Dedifferentiated amniotic fluid mesenchymal stem cell (primary cell): ENCODE results near the gene YIPF2.
A peak's percentile ranks its signal among the peaks of the same experiment; 100 is the strongest.
"Not testable (repeated sequence)": the region's sequence is repeated elsewhere in the genome, so short reads cannot be mapped to it uniquely, and the experiment has no call there.

Experiments
- DNase-seq: peaks from one replicate; pipeline ENCODE4 v3.0.0-alpha.2; 2016; ENCODE audit errors: extremely low spot score

The YIPF2 gene

GRCh38 chr19:10941649-10942048 is 13.2 kb upstream of the YIPF2 start:
- DNase-seq: not testable (repeated sequence)

DNA sequence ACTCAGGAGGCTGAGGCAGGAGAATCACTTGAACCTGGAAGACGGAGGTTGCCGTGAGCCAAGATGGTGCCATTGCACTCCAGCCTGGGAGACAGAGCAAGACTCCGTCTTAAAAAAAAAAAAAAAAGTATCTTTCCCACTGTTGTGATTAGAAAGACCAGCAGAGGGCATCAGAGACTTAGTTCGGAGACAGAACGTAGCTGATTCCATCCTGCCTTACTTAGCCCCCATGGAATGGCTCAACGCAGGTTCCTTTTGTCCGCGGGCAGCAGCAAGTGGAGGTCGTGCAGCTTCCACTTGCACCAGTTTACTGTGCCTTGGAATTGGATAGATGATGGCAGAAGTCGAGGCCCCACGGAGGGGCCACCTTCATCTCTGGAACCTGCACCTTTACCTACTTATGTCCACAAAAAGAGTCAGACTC is 8.2 kb upstream of the YIPF2 start:
- DNase-seq: peak; percentile 81

- DNase-seq: no peak
Observed at GRCh38 chr19:10935371-10936059, 7.1 kb upstream of the YIPF2 start.

GRCh38 chr19:10929402-10929794 is 959 bp upstream of the YIPF2 start:
- no peak for DNase-seq

DNA sequence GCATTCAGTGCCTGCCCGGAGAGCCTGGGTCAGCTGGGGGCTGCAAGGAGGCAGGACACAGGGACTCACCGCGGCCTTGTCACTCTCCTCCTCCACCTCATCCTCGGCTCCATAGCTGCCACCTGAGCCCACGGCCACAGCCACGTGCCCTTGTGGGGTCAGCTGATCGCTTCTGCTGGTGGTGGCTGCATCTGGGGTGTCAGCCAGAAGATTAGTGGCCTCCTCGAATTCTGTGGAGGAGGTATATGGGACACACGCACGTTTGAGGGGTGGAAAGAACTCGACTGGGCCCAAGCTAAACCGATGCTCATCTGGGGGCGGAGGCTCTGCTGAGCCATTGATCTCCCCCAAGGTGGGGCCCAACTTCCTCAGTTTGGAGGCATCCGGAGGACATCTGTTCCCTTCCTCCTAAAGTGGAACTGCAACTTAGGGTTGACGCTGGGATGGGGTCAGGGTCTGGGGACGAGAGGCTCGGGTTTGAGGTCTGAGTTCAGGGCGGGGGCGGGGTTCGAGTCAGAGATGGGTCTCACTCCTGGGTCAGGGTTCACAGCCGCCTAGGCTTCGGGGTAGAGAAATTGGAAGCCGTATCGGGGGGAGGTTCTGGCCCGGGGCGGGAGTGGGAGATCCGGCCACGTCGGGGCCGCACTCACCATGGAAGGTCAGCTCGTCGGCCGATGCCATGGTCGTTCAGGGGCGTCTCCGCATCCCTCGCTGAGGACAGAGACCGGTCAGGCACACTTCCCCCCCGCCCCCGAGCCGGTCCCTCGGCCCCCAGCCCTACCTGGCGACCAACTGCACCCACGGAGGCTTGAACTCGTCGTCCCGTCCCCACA is 493 bp downstream of the YIPF2 start:
- DNase-seq: no peak

- no peak for DNase-seq
Observed at GRCh38 chr19:10924597-10924996, 3.8 kb downstream of the YIPF2 start.

DNA sequence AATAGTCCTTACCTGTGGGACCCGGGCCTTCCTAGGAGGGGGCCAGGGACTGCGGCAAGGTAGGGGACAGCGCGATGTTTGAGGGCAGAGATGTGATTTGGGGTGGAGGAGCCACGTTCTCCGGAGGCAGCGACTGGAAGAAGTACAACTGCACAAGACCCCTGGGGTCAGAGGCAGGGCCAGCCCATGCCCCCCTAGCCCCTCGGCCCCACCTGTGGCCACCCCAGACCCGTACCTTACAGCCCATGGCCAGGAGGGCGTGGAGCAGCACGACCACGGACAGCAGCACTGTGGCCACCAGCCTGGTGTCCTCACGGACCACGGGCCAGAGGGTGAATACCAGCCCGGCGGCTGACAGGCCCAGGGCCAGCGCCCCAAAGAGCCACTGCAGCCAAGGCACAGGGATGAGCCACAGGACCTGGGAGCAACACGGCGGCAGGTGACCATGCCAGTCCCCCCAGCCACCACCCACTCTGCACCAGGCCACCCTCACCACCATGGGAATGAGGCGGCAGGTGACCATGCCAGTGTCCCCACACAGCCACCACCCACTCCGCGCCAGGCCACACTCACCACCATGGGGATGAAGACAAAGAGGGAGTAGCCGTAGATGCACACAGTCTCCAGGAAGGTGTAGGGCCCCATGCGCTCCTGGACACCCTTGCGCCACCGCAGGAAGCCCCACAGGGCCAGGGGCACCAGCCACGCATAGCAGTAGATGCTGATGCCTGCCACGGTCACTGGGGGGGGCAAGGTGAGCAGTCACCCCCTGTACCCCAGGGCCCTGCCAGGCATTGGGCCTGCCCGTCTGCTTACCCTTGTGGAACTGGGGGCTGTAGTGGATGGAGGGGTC is 5.0 kb downstream of the YIPF2 start:
- DNase-seq: no peak

- no peak for DNase-seq
Observed at GRCh38 chr19:10922638-10923014, 5.8 kb downstream of the YIPF2 start.

- DNase-seq: no peak
Observed at GRCh38 chr19:10921910-10922637, 6.4 kb downstream of the YIPF2 start.

- no peak for DNase-seq
Observed at GRCh38 chr19:10921199-10921909, 7.1 kb downstream of the YIPF2 start.

- DNase-seq: no peak
Observed at GRCh38 chr19:10920781-10921180, 7.7 kb downstream of the YIPF2 start.

DNA sequence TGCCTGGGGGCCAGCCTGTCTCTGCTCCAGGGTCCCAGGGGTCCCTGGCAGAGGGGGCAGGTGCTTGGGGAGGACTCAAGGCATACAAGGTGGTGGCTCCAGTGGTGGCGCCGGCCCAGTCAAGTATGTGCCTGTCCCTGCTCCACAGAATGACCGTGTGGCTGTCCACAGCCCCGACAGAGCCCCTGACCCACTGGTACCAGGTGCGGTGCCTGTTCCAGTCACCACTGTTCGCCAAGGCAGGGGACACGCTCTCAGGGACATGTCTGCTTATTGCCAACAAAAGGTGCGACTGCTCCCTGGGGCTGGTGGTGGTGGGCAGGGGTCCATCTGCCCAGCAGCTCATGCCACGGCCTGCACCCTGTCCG is 8.2 kb downstream of the YIPF2 start:
- DNase-seq: no peak

DNA sequence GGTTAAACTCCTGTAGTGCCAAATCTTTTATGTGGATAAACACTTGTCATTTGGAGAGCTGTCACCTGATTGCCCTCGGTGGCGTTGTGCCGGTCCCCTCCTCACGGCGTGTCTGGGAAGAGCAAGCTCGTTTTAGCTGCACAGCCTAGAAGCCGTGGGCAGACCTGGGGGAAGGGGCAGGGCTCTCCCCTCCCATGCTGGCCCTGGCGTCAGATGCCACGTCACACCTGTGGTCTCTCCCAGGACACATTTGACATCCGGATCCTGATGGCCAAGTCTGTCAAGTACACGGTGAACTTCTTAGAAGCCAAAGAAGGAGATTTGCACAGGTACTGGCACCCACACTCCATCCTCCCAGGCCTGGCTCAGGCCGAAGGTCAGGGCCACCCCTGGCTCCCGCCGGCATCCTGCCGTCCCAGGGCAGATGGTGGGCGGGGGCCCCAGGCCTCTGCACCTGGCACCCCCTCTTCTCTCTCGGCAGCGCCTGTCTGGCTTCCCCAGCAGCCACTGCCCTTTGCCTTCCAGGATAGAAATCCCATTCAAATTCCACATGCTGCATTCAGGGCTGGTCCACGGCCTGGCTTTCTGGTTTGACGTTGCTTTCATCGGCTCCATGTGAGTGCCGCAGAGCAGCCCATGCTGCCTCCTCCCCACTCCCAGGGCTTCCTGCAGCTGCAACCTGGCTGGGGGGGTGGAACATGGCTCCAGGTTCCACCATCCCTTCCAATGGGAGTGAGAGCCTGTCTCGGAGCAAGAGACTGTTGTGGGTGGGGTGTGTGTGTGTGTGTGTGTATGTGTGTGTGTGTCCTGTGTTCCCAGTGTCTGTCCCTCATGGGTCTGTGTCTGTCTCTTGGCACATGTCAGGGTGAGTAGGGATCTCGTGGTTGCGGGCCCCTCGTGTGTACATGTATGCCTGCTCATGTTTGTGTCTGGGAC is 8.8 kb downstream of the YIPF2 start:
- DNase-seq: no peak

GRCh38 chr19:10918359-10918758 is 10.1 kb downstream of the YIPF2 start:
- no peak for DNase-seq

GRCh38 chr19:10916602-10917001 is 11.8 kb downstream of the YIPF2 start:
- DNase-seq: no peak

- peak; percentile 26 for DNase-seq
Observed at GRCh38 chr19:10915130-10916091, 13.0 kb downstream of the YIPF2 start.

DNA sequence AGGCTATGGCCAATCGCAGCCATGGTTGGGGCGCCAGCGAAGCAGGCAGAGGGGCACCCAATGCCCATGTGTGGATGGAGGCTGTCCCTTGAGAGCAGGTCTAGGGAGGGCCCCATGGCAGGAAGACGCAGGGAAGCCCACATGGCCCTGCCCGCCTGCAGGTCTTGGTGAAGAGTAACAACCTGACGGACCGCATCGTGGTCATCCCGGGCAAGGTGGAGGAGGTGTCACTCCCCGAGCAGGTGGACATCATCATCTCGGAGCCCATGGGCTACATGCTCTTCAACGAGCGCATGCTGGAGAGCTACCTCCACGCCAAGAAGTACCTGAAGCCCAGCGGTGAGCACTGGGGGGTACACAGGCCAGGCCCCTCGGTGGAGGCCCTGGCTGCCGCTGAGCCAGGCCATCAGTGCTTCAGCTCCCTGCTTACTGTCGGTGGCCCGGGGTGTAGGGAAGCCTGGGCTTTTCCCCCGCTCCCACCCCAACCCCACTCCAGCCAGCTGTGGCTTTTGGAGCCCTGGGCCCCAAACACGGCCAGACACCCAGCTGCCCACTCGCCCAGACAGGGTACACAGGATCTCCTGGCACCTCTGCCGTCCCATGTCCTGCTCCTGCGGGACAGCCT is 14.6 kb downstream of the YIPF2 start:
- no peak for DNase-seq

DNA sequence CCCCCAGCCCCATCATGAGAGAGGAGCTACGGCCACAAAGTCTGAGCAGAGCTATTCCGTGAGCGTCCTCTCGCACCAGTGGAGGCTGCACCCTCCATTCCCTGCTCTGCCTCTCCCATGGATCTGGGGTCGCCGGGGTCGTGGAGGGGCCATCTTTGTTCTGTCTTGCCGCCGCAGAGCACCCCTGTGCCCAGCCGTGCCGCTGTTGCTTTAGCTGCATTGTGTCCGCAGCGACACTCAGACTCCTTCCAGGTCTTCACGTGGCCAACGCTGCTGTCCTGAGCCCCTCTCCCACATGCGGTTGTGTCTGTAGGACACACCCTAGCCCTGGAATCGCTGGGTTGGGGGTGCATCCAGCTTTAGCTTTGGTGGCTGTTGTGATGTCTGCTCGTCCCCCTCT is 15.8 kb downstream of the YIPF2 start:
- DNase-seq: no peak
